ENCODE data around the gene CPNE7.

The CPNE7 gene

DNA sequence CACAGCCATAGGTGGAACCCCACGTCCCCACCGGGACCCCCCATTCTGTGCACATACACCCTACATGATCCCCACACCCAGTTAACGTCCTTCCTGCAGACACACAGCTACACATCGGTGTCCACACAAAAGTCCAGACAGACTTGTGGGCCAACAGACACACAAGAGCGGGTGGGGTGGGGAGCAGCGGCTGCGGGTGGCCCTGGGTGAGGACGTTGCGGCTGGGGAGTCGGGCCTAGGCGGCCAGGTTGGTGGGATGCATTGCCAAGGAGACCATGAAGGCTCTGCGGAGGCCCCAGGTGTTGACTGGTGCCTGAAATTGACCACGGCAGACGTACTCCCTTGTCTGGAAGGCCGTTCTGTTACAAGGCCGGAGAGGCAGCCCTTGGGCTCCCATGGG lies 29.2 kb downstream of the CPNE7 start:
- DNase-seq (ENCODE audit: low read depth), result no peak

GRCh38 chr16:89605186-89605970 lies 29.8 kb downstream of the CPNE7 start:
- DNase-seq (ENCODE audit: low read depth), result no peak

DNA sequence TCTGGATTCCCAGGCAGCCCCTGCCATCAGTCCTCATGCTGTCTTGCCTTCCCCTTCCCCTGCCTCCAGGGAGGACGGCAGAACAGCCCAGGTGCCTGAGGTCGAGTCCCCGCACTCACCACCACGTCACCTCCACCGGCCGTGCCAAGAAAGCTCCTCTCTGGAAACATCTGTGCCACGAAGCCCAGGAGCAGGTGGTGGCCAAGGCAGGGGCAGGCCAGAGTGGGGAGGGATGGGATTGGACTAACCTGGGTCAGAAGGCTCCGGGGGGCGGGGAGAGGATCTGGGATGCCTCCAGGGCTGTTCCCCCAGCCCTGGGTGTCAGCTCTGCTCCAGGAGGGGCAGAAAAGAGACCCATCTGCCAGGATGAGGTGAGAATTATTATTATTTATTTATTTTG lies 30.4 kb downstream of the CPNE7 start:
- no peak for DNase-seq (ENCODE audit: low read depth)

DNA sequence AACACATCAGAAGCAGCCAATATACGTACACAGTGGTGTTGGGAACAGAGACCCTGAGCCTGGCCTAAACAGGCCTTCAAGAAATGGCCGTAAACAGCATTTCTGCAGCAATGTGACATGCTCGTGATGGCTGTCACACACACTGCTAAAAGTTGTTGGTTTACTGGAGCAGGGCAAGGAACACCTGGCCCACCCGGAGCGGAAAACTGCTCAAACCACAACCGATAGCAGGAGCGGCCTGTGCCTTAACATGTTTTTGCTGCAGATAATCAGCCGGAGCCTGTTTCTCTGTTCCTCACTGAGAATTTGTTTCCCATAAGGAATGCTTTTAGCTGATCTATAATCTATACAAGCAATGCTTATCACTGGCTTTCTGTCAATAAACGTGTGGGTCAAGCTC lies 31.9 kb downstream of the CPNE7 start:
- DNase-seq (ENCODE audit: low read depth), result no peak

GRCh38 chr16:89607937-89608740 lies 32.6 kb downstream of the CPNE7 start:
- DNase-seq (ENCODE audit: low read depth), result no peak

DNA sequence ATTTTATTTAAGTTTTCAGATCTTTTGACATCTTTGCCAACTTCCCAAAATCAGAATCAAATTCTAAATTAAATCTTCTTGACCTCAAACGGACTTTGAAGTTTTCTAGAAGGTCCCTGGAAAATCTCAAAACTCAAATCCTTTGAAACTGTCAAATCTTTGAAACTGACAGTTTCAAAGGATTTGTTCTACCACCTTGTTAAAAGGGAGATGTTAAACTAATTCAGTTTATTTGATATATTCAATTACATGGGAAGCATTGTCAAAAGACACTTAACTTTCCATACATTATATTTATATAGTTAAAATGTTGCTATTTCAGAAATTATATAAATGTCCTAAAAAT lies 34.5 kb downstream of the CPNE7 start:
- DNase-seq (ENCODE audit: low read depth), result no peak

DNA sequence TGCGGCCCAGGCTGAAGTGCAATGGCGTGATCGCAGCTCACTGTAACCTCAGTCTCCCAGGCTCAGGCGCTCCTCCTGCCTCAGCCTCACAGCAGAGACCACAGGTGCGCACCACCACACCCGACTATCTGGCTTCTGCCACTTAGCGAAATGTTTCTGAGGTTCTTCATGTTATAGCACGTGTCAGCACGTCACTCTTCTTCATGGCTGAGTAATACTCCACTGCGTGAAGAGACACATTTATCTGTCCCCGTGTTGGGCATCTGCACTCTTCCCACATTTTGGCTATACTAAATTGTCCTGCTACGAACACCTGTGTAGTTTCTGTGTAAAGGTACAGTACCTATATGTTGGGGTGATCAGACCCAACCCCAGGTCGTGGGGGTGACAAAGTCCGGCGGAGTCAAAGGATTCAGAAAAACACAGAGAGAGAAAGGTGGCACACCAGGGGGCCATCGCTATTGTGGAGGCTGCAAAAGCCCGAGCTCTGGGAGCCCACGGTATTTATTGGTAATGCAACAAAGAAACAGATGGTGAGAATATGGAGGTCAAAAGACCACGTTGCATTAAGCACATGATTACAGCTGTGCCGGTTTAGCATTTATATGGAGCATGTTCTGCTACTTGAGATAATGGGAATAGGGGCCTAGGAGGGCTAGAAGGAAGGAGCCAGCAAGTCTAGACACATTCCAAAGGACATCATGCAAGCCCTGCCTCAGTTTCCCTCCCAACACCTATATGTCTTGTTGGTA lies 37.0 kb downstream of the CPNE7 start:
- DNase-seq (ENCODE audit: low read depth), result no peak

DNA sequence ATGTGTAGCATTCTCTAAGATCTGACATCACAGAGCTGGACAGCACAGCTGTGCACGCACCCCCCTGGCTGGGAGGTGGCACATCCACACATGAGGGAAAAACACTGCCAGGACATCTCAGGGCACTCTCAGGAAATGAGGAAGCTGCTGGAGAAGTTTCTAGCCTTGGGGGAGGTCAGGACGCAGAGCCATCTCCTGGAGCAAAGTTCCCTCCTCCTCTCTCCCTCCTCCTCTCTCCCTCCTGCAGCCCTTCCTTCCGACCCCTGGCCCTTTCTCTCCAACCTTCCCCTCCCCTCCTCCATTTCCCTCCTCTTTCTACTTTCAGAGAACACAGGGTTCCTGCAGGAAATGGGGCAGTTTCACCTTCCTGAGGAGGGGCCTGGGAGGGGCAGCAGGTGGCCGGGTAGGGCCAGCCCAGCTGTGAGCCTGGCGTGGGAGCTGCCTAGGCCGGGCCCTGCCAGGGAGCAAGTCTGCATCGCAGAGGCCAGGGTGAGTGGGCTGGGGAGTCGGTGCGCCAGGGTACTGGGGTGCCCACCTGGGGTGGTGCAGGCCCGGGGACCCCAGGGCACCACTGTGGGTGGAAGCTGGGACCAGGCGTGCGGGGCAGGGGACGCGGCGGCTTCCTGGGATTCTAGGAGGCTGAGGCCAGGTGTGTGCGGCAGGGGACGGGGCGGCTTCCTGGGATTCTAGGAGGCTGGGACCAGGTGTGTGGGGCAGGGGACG lies 37.8 kb downstream of the CPNE7 start, which contains the start of gene DPEP1:
Gene DPEP1 (plus strand): TSS at position 412 of the 723 bp plus-strand sequence. CDS start 16,769 bp downstream, outside the sequence.
- DNase-seq (ENCODE audit: low read depth), result peak; percentile 27

GRCh38 chr16:89613954-89614459 lies 38.4 kb downstream of the CPNE7 start:
- DNase-seq (ENCODE audit: low read depth), result no peak

DNA sequence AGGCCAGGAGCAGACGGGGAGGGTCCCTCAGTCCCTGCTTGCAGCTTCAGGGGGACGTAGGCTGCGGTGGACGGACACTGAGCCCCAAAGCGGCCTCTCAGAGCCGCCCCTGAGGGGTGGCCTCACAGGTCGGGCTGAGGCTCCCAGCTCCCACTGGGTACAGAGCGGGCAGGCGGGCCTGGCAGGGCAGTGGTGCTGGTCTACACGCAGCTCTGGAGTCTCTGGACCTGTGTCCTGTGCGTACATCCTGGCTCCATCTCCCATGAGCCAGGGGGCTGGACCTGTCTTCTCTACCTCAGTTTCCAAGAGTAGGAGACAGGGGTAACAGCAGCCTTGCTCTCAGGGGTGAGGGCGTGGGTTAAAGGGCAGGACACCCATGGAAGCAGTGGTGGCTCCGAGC lies 39.6 kb downstream of the CPNE7 start:
- DNase-seq (ENCODE audit: low read depth), result no peak

- no peak for DNase-seq (ENCODE audit: low read depth)
Measured at GRCh38 chr16:89615596-89616090, 40.1 kb downstream of the CPNE7 start.

DNA sequence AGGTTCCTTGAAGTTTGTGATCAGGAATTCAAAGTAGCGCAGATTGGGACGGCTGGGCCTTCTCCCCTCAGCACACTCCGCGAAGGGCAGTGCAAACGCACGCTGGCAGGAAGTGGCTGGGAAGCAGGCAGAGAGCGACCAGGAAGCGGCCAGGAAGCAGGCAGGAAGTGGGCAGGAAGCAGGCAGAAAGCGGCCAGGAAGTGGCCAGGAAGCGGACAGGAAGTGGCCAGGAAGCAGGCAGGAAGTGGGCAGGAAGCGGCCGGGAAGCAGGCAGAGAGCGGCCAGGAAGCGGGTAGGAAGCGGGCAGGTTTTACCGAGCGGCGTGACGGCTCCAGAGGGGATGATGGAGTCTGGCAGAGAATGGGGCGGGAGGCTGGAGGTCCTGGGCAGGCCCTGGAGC lies 41.1 kb downstream of the CPNE7 start:
- DNase-seq (ENCODE audit: low read depth), result no peak

DNA sequence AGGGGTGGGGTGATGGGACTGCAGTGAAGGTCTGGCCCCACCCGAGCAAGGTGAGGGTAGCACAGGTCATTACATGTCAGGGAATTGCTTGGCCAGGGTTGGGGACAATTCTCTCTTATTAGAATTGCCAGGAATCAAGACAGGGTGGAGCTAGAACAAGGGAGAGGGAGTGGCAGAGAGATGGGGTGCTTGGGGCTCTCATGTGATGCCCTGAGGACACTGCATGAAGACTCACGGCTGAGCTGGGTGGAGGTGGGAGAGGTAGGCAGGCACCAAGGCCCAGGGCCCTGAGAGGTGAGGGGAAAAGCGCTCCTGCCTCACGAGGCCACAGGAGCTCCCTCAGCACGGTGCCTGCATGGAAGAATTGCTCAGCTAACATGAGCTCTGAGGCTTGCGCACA lies 41.5 kb downstream of the CPNE7 start:
- no peak for DNase-seq (ENCODE audit: low read depth)

DNA sequence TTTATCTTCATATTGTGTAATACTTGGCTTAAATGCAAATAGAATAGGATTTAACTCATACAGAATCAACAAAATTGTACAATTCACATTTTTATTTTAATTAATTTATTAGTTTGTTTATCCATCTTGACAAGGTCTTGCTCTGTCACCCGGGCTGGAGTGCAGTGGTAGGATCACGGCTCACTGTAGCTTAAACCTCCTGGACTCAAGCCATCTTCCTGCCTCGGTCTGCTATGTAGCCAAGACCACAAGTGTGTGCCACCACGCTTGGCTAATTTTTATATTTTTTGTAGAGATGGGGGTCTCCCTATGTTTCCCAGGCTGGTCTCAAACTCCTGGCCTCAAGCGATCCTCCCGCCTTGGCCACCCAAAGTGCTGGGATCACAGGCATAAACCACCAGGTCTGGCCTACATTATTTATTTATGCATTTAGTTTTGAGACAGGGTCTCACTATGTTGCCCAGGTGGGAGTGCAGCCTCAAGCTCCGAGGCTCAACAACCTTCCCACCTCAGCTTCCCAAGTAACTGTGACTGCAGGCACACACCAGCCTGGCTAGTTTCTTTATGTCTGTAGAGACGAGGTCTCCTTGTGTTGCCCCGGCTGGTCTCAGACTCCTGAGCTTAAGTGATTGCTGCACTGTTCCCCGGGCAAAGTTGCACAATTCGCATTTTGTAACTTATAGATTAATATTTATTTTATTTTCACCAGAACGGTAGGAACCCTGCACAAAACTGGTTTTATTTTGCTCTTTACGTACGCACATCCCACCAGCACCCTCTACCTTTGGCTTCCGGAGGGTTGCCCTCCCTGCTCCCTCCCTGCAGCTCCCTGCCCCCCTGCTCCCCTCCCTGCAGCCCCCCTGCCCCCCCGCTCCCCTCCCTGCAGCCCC lies 42.8 kb downstream of the CPNE7 start:
- DNase-seq (ENCODE audit: low read depth), result no peak

GRCh38 chr16:89619840-89620239 lies 44.3 kb downstream of the CPNE7 start:
- no peak for DNase-seq (ENCODE audit: low read depth)

- DNase-seq (ENCODE audit: low read depth), result no peak
Measured at GRCh38 chr16:89620406-89620841, 44.9 kb downstream of the CPNE7 start.

GRCh38 chr16:89621136-89621697 lies 45.7 kb downstream of the CPNE7 start:
- no peak for DNase-seq (ENCODE audit: low read depth)

DNA sequence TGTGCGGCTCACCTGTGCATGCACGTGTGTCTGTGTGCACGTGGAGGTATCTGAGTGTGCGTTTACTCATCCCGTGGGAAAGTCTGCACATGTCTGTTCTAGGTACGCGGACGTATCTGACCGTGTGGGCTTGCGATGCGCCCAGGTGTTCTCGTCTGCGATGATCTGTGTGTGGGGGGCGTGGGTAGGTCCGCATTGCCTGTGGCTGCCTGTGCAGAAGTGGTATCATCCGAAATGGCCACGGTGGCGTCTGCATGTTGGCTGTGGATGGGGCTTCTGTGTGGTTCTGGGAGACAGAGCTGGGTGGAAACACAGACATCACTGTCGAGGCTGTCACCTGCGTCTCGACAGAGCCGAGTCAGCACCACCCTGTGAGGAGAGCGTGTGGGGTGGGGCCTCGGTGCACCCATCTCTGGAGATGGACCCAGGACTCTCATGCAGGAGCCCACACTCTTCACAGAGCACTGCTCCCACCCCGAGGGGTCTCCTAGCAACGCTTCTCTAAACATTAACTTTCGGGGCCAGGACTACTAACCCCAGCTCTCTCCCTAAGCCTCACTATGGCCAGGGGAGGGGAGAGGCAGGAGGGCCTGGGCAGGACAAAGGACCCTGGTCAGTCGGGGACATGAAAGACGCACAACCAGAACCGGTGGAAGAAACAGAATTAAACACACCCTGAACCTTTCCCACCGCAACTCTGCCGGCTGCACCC lies 46.3 kb downstream of the CPNE7 start:
- no peak for DNase-seq (ENCODE audit: low read depth)

DNA sequence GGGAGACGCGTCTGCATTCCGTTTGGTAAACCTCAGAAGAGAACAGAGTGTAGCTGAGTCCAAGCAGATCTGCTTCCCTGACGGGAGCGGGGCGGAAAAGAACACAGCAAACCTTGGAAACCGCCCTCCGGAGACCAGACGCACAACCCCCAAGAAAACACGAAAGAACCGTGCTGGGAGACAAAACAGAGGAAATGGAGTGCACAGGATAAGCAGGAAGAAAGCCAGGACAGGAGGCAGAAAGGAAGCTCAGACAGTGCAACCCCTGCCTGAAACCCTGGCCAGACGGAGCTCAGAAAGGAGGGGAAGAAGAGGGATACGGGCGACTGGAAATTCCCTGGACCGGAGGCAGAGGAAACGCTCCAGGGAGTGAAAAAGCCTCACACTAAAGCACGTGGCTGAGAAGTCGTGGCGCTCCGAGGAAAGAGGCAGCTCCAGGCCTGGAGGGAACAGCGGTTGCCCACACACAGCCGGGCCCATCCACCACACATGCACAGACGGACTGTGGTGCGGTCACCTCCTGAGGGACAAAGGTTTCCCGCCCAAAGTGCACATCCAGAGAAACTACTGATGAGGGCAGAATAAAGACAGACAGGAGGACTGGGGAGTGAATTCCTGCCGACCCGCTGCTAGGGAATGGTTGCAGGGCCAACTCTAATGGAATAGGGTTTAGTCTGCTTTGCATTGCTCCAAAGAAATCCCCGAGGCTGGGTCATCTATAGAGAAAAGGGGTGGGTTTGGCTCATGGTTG lies 48.1 kb downstream of the CPNE7 start:
- peak; percentile 34 for DNase-seq (ENCODE audit: low read depth)
